GM12878 (cell line): Measurements from ENCODE around the gene A3GALT2. TPM values are rescaled to one million over a fixed set of nuclear protein-coding genes. Genes with fewer than 3 reads are reported as not detected.

ENCODE experiments used
- BCLAF1 ChIP-seq: fragments of 450-650 bp; IDR thresholded peaks from 2 replicates; pipeline ENCODE4 v1.6.1; 2017; ENCODE audit warnings: antibody characterized with exemption, mild to moderate bottlenecking, moderate library complexity
- IRF4 ChIP-seq: IDR thresholded peaks from 2 replicates; pipeline ENCODE4 v1.6.1; 2011; ENCODE audit warnings: low read depth, low read length
- MYB ChIP-seq: fragments of 150-350 bp; IDR thresholded peaks from 2 replicates; pipeline ENCODE4 v1.6.1; 2014; ENCODE audit warnings: mild to moderate bottlenecking, low read depth, low read length, borderline replicate concordance
- NBN ChIP-seq: fragments of 450-650 bp; IDR thresholded peaks from 2 replicates; pipeline ENCODE4 v1.6.1; 2016
- NR2C2 ChIP-seq: IDR thresholded peaks from 2 replicates; pipeline ENCODE4 v1.6.1; 2011; ENCODE audit warnings: borderline replicate concordance, low read depth; ENCODE audit not compliant: control insufficient read depth, insufficient read length
- ZNF687 ChIP-seq: fragments of 450-650 bp; IDR thresholded peaks from 2 replicates; pipeline ENCODE4 v1.6.1; 2017; ENCODE audit warnings: mild to moderate bottlenecking, moderate library complexity
- polyA plus RNA-seq, 11 experiments: library from polyadenylated mRNA; depleted of rRNA in 4 of 11; unstranded in 6 of 11; stranded (reverse) in 5 of 11; fragments of >200 nt; fragmentation: Nextera tagmentation in 4 of 11; fragmentation: Illumina TruSeq in 1 of 11; extraction: Ambion mirVana in 4 of 11; extraction: Trizol in 1 of 11; gene quantifications; 1 replicate in 1 of 11; 2 replicates in 10 of 11; pipeline versions ENCODE4 v1.2.1 to v1.2.3, GENCODE V29; 2011 to 2016; ENCODE audit warnings: inconsistent platforms in 2 of 11, missing spikeins in 2 of 11, low read depth in 1 of 11
- total RNA-seq, 4 experiments: library from RNA; depleted of rRNA in 3 of 4; stranded (reverse); fragments of >200 nt in 3 of 4; fragmentation: Illumina TruSeq in 1 of 4; extraction: Trizol in 1 of 4; gene quantifications; 2 replicates each; pipeline versions ENCODE4 v1.2.1 to v1.2.3, GENCODE V29; 2013 to 2021

The A3GALT2 gene
- total and polyA plus RNA-seq, 10 of the 15 experiments (the other 5 are each of a cell fraction or from before 2014, with no cell fraction given): not detected

- TF ChIP-seq ZNF687 (no peak), IRF4 (no peak), MYB (no peak), BCLAF1 (no peak), NBN (no peak), NR2C2 (no peak)
Measured at GRCh38 chr1:33296824-33297223, 24.1 kb downstream of the A3GALT2 start (continued).
